ENCODE data around the gene KANSL1L. TPM values are rescaled to one million over a fixed set of nuclear protein-coding genes. Genes with fewer than 3 reads are reported as not detected.

Gene KANSL1L
- total and polyA plus RNA-seq, 8 donors: 29.6 to 54.6 (median 47.5) TPM

GRCh38 chr2:210112871-210113270 is 58.3 kb downstream of the KANSL1L start:
- Histone ChIP-seq H3K27ac (no peak overlapping the region), H3K4me1 (no peaks in the 10 kb centered on the region), H3K9me3 (peaks cover 0 to 23% of the 10 kb centered on the region in 2 donors), H3K36me3 (peaks cover 0 to 28% of the 10 kb centered on the region in 2 donors), H3K4me3 (no peak overlapping the region), H3K27me3 (no peaks in the 10 kb centered on the region)
- ATAC-seq (no peak), DNase-seq (no peak)
- intact Hi-C loops (cut with DNase I): no loop called here
- no peak for TF ChIP-seq CTCF (IDR thresholded peaks at IDR 0.05)

- intact Hi-C loops (cut with DNase I): no loop called here
- no peaks in the 10 kb centered on the region for H3K4me1 ChIP-seq
- no peaks in the 10 kb centered on the region for H3K9me3 ChIP-seq
- no peak overlapping the region for H3K4me3 ChIP-seq
- TF ChIP-seq CTCF (IDR thresholded peaks at IDR 0.05): no peak
- no peak for ATAC-seq
- no peak overlapping the region for H3K27ac ChIP-seq
- no peaks in the 10 kb centered on the region for H3K27me3 ChIP-seq
- DNase-seq: no peak
- peaks cover 0 to 15% of the 10 kb centered on the region in 2 donors for H3K36me3 ChIP-seq
These were observed 71.3 kb downstream of the KANSL1L start for GRCh38 chr2:210099940-210100339.

GRCh38 chr2:210094787-210095186 is 76.4 kb downstream of the KANSL1L start:
- Histone ChIP-seq H3K4me1 (no peaks in the 10 kb centered on the region), H3K27me3 (no peaks in the 10 kb centered on the region), H3K9me3 (no peaks in the 10 kb centered on the region), H3K36me3 (no peaks in the 10 kb centered on the region), H3K27ac (no peak overlapping the region), H3K4me3 (no peak overlapping the region)
- intact Hi-C loops (cut with DNase I): no loop called here
- ATAC-seq (no peak), DNase-seq (no peak)
- no peak for TF ChIP-seq CTCF (IDR thresholded peaks at IDR 0.05)

- no peaks in the 10 kb centered on the region for H3K27me3 ChIP-seq
- ATAC-seq (no peak), DNase-seq (no peak)
- intact Hi-C loops (cut with DNase I): no loop called here
- no peaks in the 10 kb centered on the region for H3K4me1 ChIP-seq
- H3K9me3 ChIP-seq: no peaks in the 10 kb centered on the region
- H3K36me3 ChIP-seq: no peaks in the 10 kb centered on the region
- H3K4me3 ChIP-seq: no peak overlapping the region
- H3K27ac ChIP-seq: no peak overlapping the region
- no peak for TF ChIP-seq CTCF (IDR thresholded peaks at IDR 0.05)
These were observed 78.4 kb downstream of the KANSL1L start for GRCh38 chr2:210092791-210093190.

GRCh38 chr2:210086930-210087329 is 84.3 kb downstream of the KANSL1L start:
- Histone ChIP-seq H3K4me1 (no peaks in the 10 kb centered on the region), H3K4me3 (no peak overlapping the region), H3K9me3 (no peaks in the 10 kb centered on the region), H3K36me3 (no peaks in the 10 kb centered on the region), H3K27ac (no peak overlapping the region), H3K27me3 (no peaks in the 10 kb centered on the region)
- TF ChIP-seq CTCF (IDR thresholded peaks at IDR 0.05): no peak
- no peak for ATAC-seq
- intact Hi-C loops (cut with DNase I): no loop called here
- DNase-seq: no peak

Measured in left lung (tissue), 10 donors.